Lower lobe of right lung (tissue), 2 donors: ENCODE measurements around the gene NGEF. TPM values are rescaled to one million over a fixed set of nuclear protein-coding genes. Genes with fewer than 3 reads are reported as not detected.

ENCODE experiments used
- ATAC-seq, 2 donors: fragments of 200-7000 bp; cut with Tn5 transposase; one replicate each; pipeline ENCODE4 v1.9.1; 2020 to 2022; ENCODE audit warnings: mild to moderate bottlenecking in 2 of 2, moderate library complexity in 2 of 2
- DNase-seq: peaks from one replicate; pipeline ENCODE4 v3.0.0-alpha.2; 2020
- H3K27ac ChIP-seq: fragments of 200-600 bp; one replicate; pipeline ENCODE4 v1.8.0; 2022
- H3K27me3 ChIP-seq: fragments of 200-600 bp; one replicate; pipeline ENCODE4 v1.8.0; 2022; ENCODE audit warnings: low read depth
- H3K36me3 ChIP-seq: fragments of 200-600 bp; one replicate; pipeline ENCODE4 v1.8.0; 2022; ENCODE audit warnings: mild to moderate bottlenecking
- H3K4me1 ChIP-seq: fragments of 200-600 bp; one replicate; pipeline ENCODE4 v1.8.0; 2022
- H3K4me3 ChIP-seq: fragments of 200-600 bp; one replicate; pipeline ENCODE4 v1.8.0; 2022; ENCODE audit warnings: mild to moderate bottlenecking
- H3K9me3 ChIP-seq: fragments of 200-600 bp; one replicate; pipeline ENCODE4 v1.8.0; 2022
- CTCF ChIP-seq: fragments of 200-600 bp; IDR thresholded peaks from one replicate; pipeline ENCODE4 v1.8.0; 2022; ENCODE audit warnings: antibody characterized with exemption, mild to moderate bottlenecking
- intact Hi-C: fragments of 100-400 bp; cut with DNase I; formaldehyde crosslinking; loops from one replicate; pipeline ENCODE4 v1.11.0; 2022
- total RNA-seq: library from RNA; stranded (reverse); fragmentation: NEBNext Ultra II Directional; extraction: Animal tissue kit (Norgen Biotek cat#: 25700); gene quantifications from one replicate; pipeline ENCODE4 v1.2.1, GENCODE V29; 2021
- donor health status: DM: no; HTN: yes; CAD: no; lungs with severe emphysema.

Gene NGEF
- total RNA-seq, 1 donor from 2014 or later: 1.7 TPM

DNA sequence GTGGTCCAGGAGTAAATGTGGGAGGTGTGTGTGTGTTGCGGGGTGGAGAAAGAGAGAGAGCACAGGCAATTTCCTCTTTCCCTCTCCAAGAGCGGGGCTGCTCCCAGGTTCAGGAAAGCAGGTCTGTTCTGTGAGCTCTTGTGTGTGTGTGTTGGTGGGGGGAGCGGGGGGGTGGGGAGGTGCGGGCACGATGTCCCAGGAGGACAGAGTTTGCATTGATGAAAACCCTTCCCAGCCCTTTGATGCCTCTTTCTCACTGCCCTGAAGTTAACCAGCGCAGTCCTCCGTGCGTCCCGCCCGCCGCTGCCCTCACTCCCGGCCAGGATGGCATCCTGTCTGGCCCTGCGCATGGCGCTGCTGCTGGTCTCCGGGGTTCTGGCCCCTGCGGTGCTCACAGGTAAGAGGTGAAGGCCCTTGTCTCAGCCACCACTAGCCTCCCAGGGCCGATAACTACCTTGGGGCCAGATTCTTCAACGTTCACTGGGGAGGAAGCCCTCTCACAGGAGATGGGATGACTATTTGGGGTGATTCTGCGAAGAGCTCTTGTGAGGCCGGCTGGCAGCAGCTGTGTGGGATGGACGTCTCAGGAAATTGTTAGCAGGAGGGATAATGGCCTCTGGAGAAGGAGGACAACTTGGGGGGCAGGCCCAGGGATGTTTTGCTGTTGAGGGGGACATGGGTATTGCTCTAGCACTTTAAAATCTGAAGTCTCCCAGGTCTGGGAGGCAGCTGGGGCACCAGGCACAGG lies 142.9 kb downstream of the NGEF start, which contains the start of gene SNORC:
SNORC (plus strand) TSS at position 247 of the 748 bp plus-strand sequence; CDS start at position 325, 78 bp downstream.
- Histone ChIP-seq H3K4me1 (no peaks in the 10 kb centered on the region), H3K36me3 (no peaks in the 10 kb centered on the region), H3K27ac (no peak within 1 kb of the TSS), H3K27me3 (peaks cover 4% of the 10 kb centered on the region), H3K4me3 (no peak within 1 kb of the TSS), H3K9me3 (no peaks in the 10 kb centered on the region)
- intact Hi-C loops: no loop called here
- no peak for TF ChIP-seq CTCF
- ATAC-seq (no peak), DNase-seq (no peak)

DNA sequence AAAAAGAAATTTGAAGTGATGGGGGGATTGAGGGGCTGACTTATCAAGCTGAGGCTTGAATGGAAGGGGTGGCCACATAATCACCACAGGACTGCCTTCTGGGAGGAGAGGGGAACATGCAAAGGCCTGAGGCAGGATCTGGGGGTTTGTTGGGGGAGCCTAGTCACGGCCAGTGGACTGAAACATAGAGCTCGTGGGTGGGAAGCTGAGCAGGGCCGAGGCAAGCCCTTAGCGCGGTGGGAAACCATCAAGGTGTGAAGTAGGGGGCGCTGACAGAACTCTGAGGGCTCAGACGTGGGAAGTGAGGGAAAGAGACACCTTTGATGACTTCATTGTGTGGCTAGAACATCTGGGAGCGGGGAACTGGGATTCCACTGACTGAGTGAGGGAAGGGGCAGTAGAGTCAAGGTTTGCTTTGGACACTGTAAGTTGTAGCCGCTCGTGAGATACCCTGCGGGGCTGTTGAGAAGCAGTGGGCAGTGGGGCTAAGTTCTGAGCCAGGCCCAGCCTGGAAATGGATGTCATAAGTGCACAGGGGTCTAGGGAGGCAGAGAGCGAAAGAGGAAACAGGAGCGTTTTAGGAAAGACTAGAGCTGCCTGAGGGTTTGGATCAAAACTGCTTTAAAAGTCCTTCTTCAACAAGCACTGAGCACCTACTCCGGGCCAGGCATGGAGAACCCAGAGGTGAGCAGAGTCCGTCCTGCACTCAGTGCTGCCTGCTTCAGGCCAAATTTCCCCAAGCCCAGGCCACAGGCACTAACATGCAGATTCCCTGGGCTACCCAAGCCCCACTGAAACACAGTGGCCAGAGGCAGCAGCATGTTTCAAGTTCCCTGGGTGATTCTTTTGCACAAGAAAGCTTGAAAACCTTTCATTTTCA lies 143.7 kb downstream of the NGEF start:
- no peaks in the 10 kb centered on the region for H3K27me3 ChIP-seq
- H3K4me3 ChIP-seq: no peak overlapping the region
- TF ChIP-seq CTCF: no peak
- no peaks in the 10 kb centered on the region for H3K36me3 ChIP-seq
- no peak for DNase-seq
- H3K27ac ChIP-seq: no peak overlapping the region
- intact Hi-C loops: no loop called here
- no peak for ATAC-seq
- no peaks in the 10 kb centered on the region for H3K4me1 ChIP-seq
- H3K9me3 ChIP-seq: no peaks in the 10 kb centered on the region

DNA sequence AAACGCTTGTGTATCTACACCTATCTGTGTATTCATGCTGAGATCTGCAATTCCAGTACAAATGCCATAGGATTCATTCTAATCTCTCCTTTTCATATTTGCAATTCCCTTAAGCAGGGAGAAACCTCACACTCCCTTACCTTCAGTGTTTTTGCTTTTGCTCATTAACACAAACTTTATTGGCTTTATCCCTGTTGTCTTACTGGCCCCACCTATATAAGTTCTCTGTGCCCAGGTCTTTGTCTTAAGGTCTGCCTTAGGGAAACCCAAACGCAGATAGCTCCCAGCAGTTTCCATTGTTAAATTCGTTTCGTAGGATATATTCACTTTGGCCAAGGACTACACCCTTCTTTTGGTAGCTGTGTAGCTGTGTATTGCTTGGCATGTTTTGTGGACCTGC lies 147.0 kb downstream of the NGEF start:
- Histone ChIP-seq H3K4me1 (no peaks in the 10 kb centered on the region), H3K9me3 (no peaks in the 10 kb centered on the region), H3K36me3 (peaks cover 3% of the 10 kb centered on the region), H3K27ac (no peak overlapping the region), H3K4me3 (no peak overlapping the region), H3K27me3 (no peaks in the 10 kb centered on the region)
- intact Hi-C loops: no loop called here
- ATAC-seq (no peak), DNase-seq (no peak)
- TF ChIP-seq CTCF: no peak

DNA sequence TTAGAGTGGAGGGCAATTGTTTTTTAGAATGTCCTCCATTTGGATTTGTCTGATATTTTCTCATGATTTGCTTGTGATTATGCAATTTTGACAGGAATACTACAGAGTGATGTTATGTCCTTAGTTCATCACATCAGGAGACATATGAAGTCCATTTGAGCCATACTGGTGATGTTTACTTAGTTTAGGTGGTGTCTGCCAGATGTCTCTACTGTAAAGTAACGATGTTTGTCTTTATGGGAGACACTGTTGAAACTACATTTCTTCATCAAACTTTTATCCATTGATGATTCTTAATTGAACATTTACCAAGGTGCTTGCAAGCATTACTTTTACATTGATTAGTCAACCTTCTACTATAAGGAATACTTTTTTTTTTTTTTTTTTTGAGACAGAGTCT lies 147.9 kb downstream of the NGEF start:
- no peaks in the 10 kb centered on the region for H3K27me3 ChIP-seq
- ATAC-seq (no peak), DNase-seq (no peak)
- intact Hi-C loops: no loop called here
- no peak overlapping the region for H3K4me3 ChIP-seq
- no peaks in the 10 kb centered on the region for H3K4me1 ChIP-seq
- no peak overlapping the region for H3K27ac ChIP-seq
- no peak for TF ChIP-seq CTCF
- H3K36me3 ChIP-seq: peaks cover 10% of the 10 kb centered on the region
- H3K9me3 ChIP-seq: no peaks in the 10 kb centered on the region

- no peak for TF ChIP-seq CTCF
These were observed 149.1 kb downstream of the NGEF start for GRCh38 chr2:232863996-232864395.

More at GRCh38 chr2:232863996-232864395, 149.1 kb downstream of the NGEF start:
- H3K27ac ChIP-seq: no peak overlapping the region
- DNase-seq (no peak), ATAC-seq (no peak)
- no peaks in the 10 kb centered on the region for H3K9me3 ChIP-seq
- H3K27me3 ChIP-seq: no peaks in the 10 kb centered on the region
- peaks cover 19% of the 10 kb centered on the region for H3K36me3 ChIP-seq
- H3K4me3 ChIP-seq: no peak overlapping the region
- no peaks in the 10 kb centered on the region for H3K4me1 ChIP-seq
- intact Hi-C loops: no loop called here
